ENCODE results near the gene ZFPL1.

ZFPL1 gene

GRCh38 chr11:65132238-65132987, 48.4 kb downstream of the ZFPL1 start:
- H3K9me3 ChIP-seq (ENCODE audit: insufficient read depth, low read length), result no peaks in the 10 kb centered on the region
- H3F3A ChIP-seq (ENCODE audit: insufficient read depth), result peaks cover 49% of the 10 kb centered on the region
- peak overlapping the region; percentile 99 for H3K4me2 ChIP-seq (ENCODE audit: low read depth, low read length, poor library complexity, severe bottlenecking)
- no peaks in the 10 kb centered on the region for H3K27me3 ChIP-seq (ENCODE audit: low read length)
- peak overlapping the region; percentile 96 for H3K4me3 ChIP-seq (ENCODE audit: insufficient read depth, low read length, poor library complexity, severe bottlenecking)
- H3K9me2 ChIP-seq (replicated peaks; ENCODE audit: insufficient read depth, low read length), result no peaks in the 10 kb centered on the region
- peak overlapping the region; percentile 97 for H3K9ac ChIP-seq (ENCODE audit: low read length)
- H4K20me1 ChIP-seq (ENCODE audit: low read depth, low read length), result no peaks in the 10 kb centered on the region
- H2AFZ ChIP-seq (ENCODE audit: low read depth, low read length, severe bottlenecking), result no peak overlapping the region
- TF ChIP-seq EZH2phosphoT487 (conservative IDR thresholded peaks at IDR 0.05; ENCODE audit: low read length) (no peak), CTCF (IDR thresholded peaks at IDR 0.05; ENCODE audit: insufficient read depth, low read length, poor library complexity, severe bottlenecking) (no peak)
- peaks cover 22% of the 10 kb centered on the region; the same call in 1 of the 2 replicates for H3K36me3 ChIP-seq (ENCODE audit: low read length)
- H3K79me2 ChIP-seq (ENCODE audit: insufficient read depth, low read length), result peaks cover 25% of the 10 kb centered on the region
- peak overlapping the region; percentile 100 for H3K27ac ChIP-seq (ENCODE audit: low read depth, low read length)

DNA sequence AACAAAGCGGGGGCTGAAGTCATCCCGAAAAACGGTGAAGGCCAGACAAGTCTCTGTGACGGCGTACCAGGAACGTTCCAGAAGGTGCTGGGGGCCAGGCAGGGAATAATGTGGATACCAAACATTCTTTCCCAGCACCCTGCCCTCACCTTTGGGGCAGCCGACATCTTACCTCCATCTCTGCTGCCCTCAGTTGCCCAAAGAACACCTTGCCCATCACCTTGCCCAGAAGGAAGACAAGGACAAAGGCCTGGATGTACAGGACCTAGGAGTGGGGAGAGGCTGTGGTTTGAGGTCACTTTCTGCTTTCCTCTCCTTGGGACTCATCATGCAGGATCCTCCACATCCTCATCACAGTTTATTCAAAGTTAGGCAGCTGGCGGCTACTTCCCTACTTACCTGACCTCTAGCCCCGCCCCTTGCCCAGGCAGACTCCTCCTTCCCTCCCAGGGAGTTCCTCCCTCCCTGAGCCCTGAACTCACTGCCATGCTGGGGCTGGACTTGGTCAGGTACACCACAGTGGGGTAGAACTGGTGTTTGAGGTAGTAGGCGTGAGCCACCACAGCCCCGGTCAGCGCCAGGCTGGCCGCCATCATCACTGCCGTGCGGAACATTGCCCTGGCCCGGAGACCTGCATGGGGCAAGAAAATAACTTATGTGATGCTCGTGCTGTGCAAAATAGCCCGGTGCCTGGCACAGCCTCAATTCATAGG, 49.1 kb downstream of the ZFPL1 start:
- no peak overlapping the region for H2AFZ ChIP-seq (ENCODE audit: low read depth, low read length, severe bottlenecking)
- peak overlapping the region; percentile 99 for H3K4me2 ChIP-seq (ENCODE audit: low read depth, low read length, poor library complexity, severe bottlenecking)
- peak overlapping the region; percentile 100 for H3K27ac ChIP-seq (ENCODE audit: low read depth, low read length)
- H3K36me3 ChIP-seq (ENCODE audit: low read length), result peaks cover 22% of the 10 kb centered on the region; the same call in 1 of the 2 replicates
- H3K4me3 ChIP-seq (ENCODE audit: insufficient read depth, low read length, poor library complexity, severe bottlenecking), result peak overlapping the region; percentile 96
- no peaks in the 10 kb centered on the region for H3K9me2 ChIP-seq (replicated peaks; ENCODE audit: insufficient read depth, low read length)
- H3K79me2 ChIP-seq (ENCODE audit: insufficient read depth, low read length), result peaks cover 25% of the 10 kb centered on the region
- no peaks in the 10 kb centered on the region for H3K27me3 ChIP-seq (ENCODE audit: low read length)
- TF ChIP-seq CTCF (IDR thresholded peaks at IDR 0.05; ENCODE audit: insufficient read depth, low read length, poor library complexity, severe bottlenecking), result no peak
- TF ChIP-seq EZH2phosphoT487 (conservative IDR thresholded peaks at IDR 0.05; ENCODE audit: low read length), result no peak
- no peaks in the 10 kb centered on the region for H3K9me3 ChIP-seq (ENCODE audit: insufficient read depth, low read length)
- H4K20me1 ChIP-seq (ENCODE audit: low read depth, low read length), result no peaks in the 10 kb centered on the region
- peaks cover 47% of the 10 kb centered on the region for H3F3A ChIP-seq (ENCODE audit: insufficient read depth)
- peak overlapping the region; percentile 97 for H3K9ac ChIP-seq (ENCODE audit: low read length)

- Histone ChIP-seq H3K4me2 (ENCODE audit: low read depth, low read length, poor library complexity, severe bottlenecking) (peak overlapping the region; percentile 99), H3K4me3 (ENCODE audit: insufficient read depth, low read length, poor library complexity, severe bottlenecking) (peak overlapping the region; percentile 96), H3K9ac (ENCODE audit: low read length) (peak overlapping the region; percentile 97), H3K27ac (ENCODE audit: low read depth, low read length) (peak overlapping the region; percentile 100), H3K36me3 (ENCODE audit: low read length) (peaks cover 22% of the 10 kb centered on the region; the same call in 1 of the 2 replicates), H3K9me3 (ENCODE audit: insufficient read depth, low read length) (no peaks in the 10 kb centered on the region), H3K79me2 (ENCODE audit: insufficient read depth, low read length) (peaks cover 25% of the 10 kb centered on the region), H3K27me3 (ENCODE audit: low read length) (no peaks in the 10 kb centered on the region), H2AFZ (ENCODE audit: low read depth, low read length, severe bottlenecking) (no peak overlapping the region), H4K20me1 (ENCODE audit: low read depth, low read length) (no peaks in the 10 kb centered on the region), H3K9me2 (replicated peaks; ENCODE audit: insufficient read depth, low read length) (no peaks in the 10 kb centered on the region), H3F3A (ENCODE audit: insufficient read depth) (peaks cover 43% of the 10 kb centered on the region)
- no peak for TF ChIP-seq CTCF (IDR thresholded peaks at IDR 0.05; ENCODE audit: insufficient read depth, low read length, poor library complexity, severe bottlenecking)
- no peak for TF ChIP-seq EZH2phosphoT487 (conservative IDR thresholded peaks at IDR 0.05; ENCODE audit: low read length)
Measured at GRCh38 chr11:65133724-65134123, 49.7 kb downstream of the ZFPL1 start.
